OCI-LY1 (cell line): ENCODE data around the gene BMF.

Source experiments
- H2AFZ ChIP-seq: fragments of 200-600 bp; sonication (generic), shearing (Covaris generic); 2 replicates; pipeline ENCODE4 v1.6.0; 2014; ENCODE audit warnings: antibody characterized with exemption, mild to moderate bottlenecking, low read length
- H3F3A ChIP-seq: fragments of 200-600 bp; sonication (generic), shearing (Covaris generic); 2 replicates; pipeline ENCODE4 v1.6.0; 2014; ENCODE audit warnings: mild to moderate bottlenecking, antibody characterized with exemption, low read length, moderate library complexity; ENCODE audit not compliant: insufficient read depth
- H3K27ac ChIP-seq: fragments of 200-600 bp; sonication (generic); 2 replicates; pipeline ENCODE4 v1.5.1; 2014; ENCODE audit warnings: low read length, mixed run types, mild to moderate bottlenecking, low read depth; ENCODE audit not compliant: poor library complexity, severe bottlenecking
- H3K27me3 ChIP-seq: fragments of 200-600 bp; sonication (generic); 2 replicates; pipeline ENCODE4 v1.6.0; 2014; ENCODE audit warnings: antibody characterized with exemption, mild to moderate bottlenecking, low read length, moderate library complexity; ENCODE audit not compliant: insufficient read depth
- H3K36me3 ChIP-seq: fragments of 200-600 bp; sonication (generic); 2 replicates; pipeline ENCODE4 v1.6.1; 2014; ENCODE audit warnings: mild to moderate bottlenecking, antibody characterized with exemption, low read length, moderate library complexity, mixed read lengths; ENCODE audit not compliant: insufficient read depth
- H3K4me1 ChIP-seq: fragments of 200-600 bp; sonication (generic); 2 replicates; pipeline ENCODE4 v1.5.1; 2014; ENCODE audit warnings: mild to moderate bottlenecking, low read length, moderate library complexity; ENCODE audit not compliant: insufficient read depth, severe bottlenecking
- H3K4me2 ChIP-seq: fragments of 200-600 bp; sonication (generic), shearing (Covaris generic); 2 replicates; pipeline ENCODE4 v1.6.1; 2014; ENCODE audit warnings: low read length
- H3K4me3 ChIP-seq: fragments of 200-600 bp; sonication (generic); 2 replicates; pipeline ENCODE4 v1.5.1; 2014; ENCODE audit warnings: low read length, low read depth, mild to moderate bottlenecking, mixed read lengths; ENCODE audit not compliant: poor library complexity, severe bottlenecking
- H3K79me2 ChIP-seq: fragments of 200-600 bp; shearing (Covaris generic); 2 replicates; pipeline ENCODE4 v1.6.1; 2016; ENCODE audit warnings: mixed run types, low read length, mixed read lengths; ENCODE audit not compliant: insufficient read depth
- H3K9ac ChIP-seq: fragments of 200-600 bp; sonication (generic), shearing (Covaris generic); 2 replicates; pipeline ENCODE4 v1.6.1; 2014; ENCODE audit warnings: mild to moderate bottlenecking, low read length, mixed read lengths
- H3K9me2 ChIP-seq: fragments of 200-600 bp; sonication (generic), shearing (Covaris generic); 2 replicates; pipeline ENCODE4 v1.6.1; 2014; ENCODE audit warnings: low read depth, mild to moderate bottlenecking, low read length, mixed read lengths
- H3K9me3 ChIP-seq: fragments of 200-600 bp; shearing (Covaris generic); 2 replicates; pipeline ENCODE4 v1.6.1; 2014; ENCODE audit warnings: low read length, mixed read lengths
- H4K20me1 ChIP-seq: fragments of 200-600 bp; sonication (generic), shearing (Covaris generic); 2 replicates; pipeline ENCODE4 v1.6.0; 2016; ENCODE audit warnings: mild to moderate bottlenecking, low read length; ENCODE audit not compliant: insufficient read depth
- EZH2 ChIP-seq: fragments of 200-600 bp; sonication (generic), shearing (Covaris generic); IDR thresholded peaks from 2 replicates; pipeline ENCODE4 v1.8.0; 2017; ENCODE audit warnings: borderline replicate concordance, mixed run types, mild to moderate bottlenecking, antibody characterized with exemption, low read length, moderate library complexity, mixed read lengths
- TF ChIP-seq, protein P1 (sequence below): fragments of 200-600 bp; sonication (generic), shearing (Covaris generic); IDR thresholded peaks from 2 replicates; pipeline ENCODE4 v1.5.1; 2017; ENCODE audit warnings: mild to moderate bottlenecking, antibody characterized with exemption, low read length, moderate library complexity, mixed read lengths

Gene BMF

DNA sequence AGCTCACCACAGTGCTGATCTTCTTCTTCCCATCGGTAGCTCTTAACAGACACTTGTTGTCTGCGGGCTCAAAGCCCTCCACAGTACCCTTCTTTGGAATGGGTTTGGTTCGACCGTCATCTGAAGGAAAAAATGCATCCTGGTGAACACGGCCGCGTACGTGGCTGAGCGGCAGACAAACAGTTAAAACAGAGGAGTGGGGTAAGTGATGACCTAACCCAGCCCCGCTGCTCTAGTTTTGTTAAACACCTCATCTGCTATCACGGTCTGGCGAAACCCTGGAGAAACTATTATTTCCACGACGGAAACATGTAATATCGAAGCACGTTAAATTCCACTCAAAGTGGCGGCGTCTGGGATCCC lies 70.4 kb downstream of the BMF start:
- Histone ChIP-seq H3K4me1 (peaks cover 27% of the 10 kb centered on the region), H3K79me2 (peaks cover 13% of the 10 kb centered on the region), H3F3A (no peaks in the 10 kb centered on the region), H3K36me3 (peaks cover 42% of the 10 kb centered on the region), H3K9ac (peak overlapping the region; percentile 88), H3K9me3 (no peaks in the 10 kb centered on the region), H2AFZ (no peak overlapping the region), H3K4me3 (peak overlapping the region; percentile 79), H3K27me3 (no peaks in the 10 kb centered on the region), H3K4me2 (peak overlapping the region; percentile 88), H4K20me1 (no peaks in the 10 kb centered on the region), H3K27ac (peak overlapping the region; percentile 35), H3K9me2 (no peaks in the 10 kb centered on the region)
- no peak for TF ChIP-seq EZH2
- TF ChIP-seq, protein P1, sequence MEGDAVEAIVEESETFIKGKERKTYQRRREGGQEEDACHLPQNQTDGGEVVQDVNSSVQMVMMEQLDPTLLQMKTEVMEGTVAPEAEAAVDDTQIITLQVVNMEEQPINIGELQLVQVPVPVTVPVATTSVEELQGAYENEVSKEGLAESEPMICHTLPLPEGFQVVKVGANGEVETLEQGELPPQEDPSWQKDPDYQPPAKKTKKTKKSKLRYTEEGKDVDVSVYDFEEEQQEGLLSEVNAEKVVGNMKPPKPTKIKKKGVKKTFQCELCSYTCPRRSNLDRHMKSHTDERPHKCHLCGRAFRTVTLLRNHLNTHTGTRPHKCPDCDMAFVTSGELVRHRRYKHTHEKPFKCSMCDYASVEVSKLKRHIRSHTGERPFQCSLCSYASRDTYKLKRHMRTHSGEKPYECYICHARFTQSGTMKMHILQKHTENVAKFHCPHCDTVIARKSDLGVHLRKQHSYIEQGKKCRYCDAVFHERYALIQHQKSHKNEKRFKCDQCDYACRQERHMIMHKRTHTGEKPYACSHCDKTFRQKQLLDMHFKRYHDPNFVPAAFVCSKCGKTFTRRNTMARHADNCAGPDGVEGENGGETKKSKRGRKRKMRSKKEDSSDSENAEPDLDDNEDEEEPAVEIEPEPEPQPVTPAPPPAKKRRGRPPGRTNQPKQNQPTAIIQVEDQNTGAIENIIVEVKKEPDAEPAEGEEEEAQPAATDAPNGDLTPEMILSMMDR, result no peak
